Upper lobe of left lung (tissue), 6 donors: Measurements from ENCODE around the gene UCK2. TPM values are rescaled to one million over a fixed set of nuclear protein-coding genes. Genes with fewer than 3 reads are reported as not detected.

Experiments
- ATAC-seq, 2 donors: fragments of 200-7000 bp; cut with Tn5 transposase; one replicate each; pipeline ENCODE4 v1.9.1; 2022; ENCODE audit warnings: mild to moderate bottlenecking in 2 of 2, moderate library complexity in 2 of 2; ENCODE audit not compliant: low FRiP score in 2 of 2
- DNase-seq, 2 donors: peaks; one replicate each; pipeline ENCODE4 v3.0.0-alpha.2; 2019 to 2020
- H3K27ac ChIP-seq, 4 donors: fragments of 200-600 bp; sonication (generic); one replicate each; pipeline ENCODE4 v1.5.1; 2016 to 2019
- H3K27me3 ChIP-seq, 4 donors: fragments of 200-600 bp; sonication (generic); one replicate each; pipeline ENCODE4 v1.5.1; 2017 to 2019
- H3K36me3 ChIP-seq, 4 donors: fragments of 200-600 bp; sonication (generic); one replicate each; pipeline ENCODE4 v1.5.1; 2016 to 2019
- H3K4me1 ChIP-seq, 4 donors: fragments of 200-600 bp; sonication (generic); one replicate each; pipeline ENCODE4 v1.5.1; 2018 to 2019
- H3K4me3 ChIP-seq, 4 donors: fragments of 200-600 bp; sonication (generic); one replicate each; pipeline ENCODE4 v1.5.1; 2017 to 2019; ENCODE audit warnings: mild to moderate bottlenecking in 2 of 4, moderate library complexity in 1 of 4
- H3K9me3 ChIP-seq, 4 donors: fragments of 200-600 bp; sonication (generic); one replicate each; pipeline ENCODE4 v1.5.1; 2018 to 2019
- EP300 ChIP-seq, 4 donors: sonication (generic); formaldehyde crosslinking; IDR thresholded peaks; one replicate each; pipeline ENCODE4 v1.5.1; 2017; ENCODE audit warnings: antibody characterized with exemption in 4 of 4, control low read depth in 2 of 4
- POLR2A ChIP-seq, 4 donors: fragments of 450-650 bp; IDR thresholded peaks; one replicate each; pipeline ENCODE4 v1.5.1; 2016 to 2017; ENCODE audit warnings: antibody characterized with exemption in 4 of 4, mild to moderate bottlenecking in 2 of 4
- POLR2AphosphoS5 ChIP-seq, 2 donors: sonication (generic); formaldehyde crosslinking; IDR thresholded peaks; one replicate each; pipeline ENCODE4 v1.5.1; 2017; ENCODE audit warnings: antibody characterized with exemption in 2 of 2
- WGBS, 2 donors: methylation state at CpG; one replicate each; pipeline ENCODE4 v1.1.5; 2017 to 2018; 5-methylcytosine and 5-hydroxymethylcytosine counted together
- total RNA-seq, 6 donors: library from RNA; depleted of rRNA in 4 of 6; stranded (reverse); fragments of >200 nt in 4 of 6; gene quantifications; one replicate each; pipeline versions ENCODE4 v1.1.0 to v1.2.1, GENCODE V29; 2016 to 2021
- TF ChIP-seq, protein P1 (sequence below), 6 experiments: fragments of 450-650 bp in 4 of 6; fragments of 200-600 bp in 2 of 6; sonication (generic) in 2 of 6; IDR thresholded peaks; one replicate each; pipeline ENCODE4 v1.5.1; 2016 to 2019; ENCODE audit warnings: antibody characterized with exemption in 6 of 6
- donor health status: DM: no; HTN: no; CAD: no; lungs with moderate emphysema.
- donor health status: DM: no; HTN: yes; CAD: no; lungs with severe emphysema.

The UCK2 gene
- total RNA-seq, 6 donors from 2014 or later = 7.5 to 17.9 (median 9.7) TPM

DNA sequence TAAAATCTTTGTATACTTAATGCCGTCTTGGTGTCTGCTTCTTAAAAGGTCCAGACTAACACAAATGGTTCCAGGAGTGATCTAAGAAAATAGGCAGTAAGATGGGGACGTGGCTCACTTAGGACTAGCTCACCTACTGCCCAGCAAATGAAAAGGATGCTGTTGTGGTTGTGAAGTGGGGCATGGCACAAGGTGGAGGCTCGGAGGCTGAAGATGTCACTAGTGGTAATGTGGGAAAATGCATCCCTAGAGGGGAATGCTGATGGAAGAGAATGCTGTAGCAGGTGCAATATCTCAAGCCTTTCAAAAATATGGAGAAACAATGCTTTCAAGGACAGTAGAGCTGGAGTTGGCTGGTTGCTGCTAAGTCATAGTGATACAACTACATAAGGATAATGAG, 11.3 kb upstream of the UCK2 start:
- H3K4me3 ChIP-seq = no peak overlapping the region
- H3K27ac ChIP-seq = no peak overlapping the region
- WGBS, 2 donors = 58 to 71% methylated on average over 3 of the region's 3 CpGs
- TF ChIP-seq, protein P1, sequence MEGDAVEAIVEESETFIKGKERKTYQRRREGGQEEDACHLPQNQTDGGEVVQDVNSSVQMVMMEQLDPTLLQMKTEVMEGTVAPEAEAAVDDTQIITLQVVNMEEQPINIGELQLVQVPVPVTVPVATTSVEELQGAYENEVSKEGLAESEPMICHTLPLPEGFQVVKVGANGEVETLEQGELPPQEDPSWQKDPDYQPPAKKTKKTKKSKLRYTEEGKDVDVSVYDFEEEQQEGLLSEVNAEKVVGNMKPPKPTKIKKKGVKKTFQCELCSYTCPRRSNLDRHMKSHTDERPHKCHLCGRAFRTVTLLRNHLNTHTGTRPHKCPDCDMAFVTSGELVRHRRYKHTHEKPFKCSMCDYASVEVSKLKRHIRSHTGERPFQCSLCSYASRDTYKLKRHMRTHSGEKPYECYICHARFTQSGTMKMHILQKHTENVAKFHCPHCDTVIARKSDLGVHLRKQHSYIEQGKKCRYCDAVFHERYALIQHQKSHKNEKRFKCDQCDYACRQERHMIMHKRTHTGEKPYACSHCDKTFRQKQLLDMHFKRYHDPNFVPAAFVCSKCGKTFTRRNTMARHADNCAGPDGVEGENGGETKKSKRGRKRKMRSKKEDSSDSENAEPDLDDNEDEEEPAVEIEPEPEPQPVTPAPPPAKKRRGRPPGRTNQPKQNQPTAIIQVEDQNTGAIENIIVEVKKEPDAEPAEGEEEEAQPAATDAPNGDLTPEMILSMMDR (IDR thresholded peaks at IDR 0.05) = no peak
- no peak for TF ChIP-seq POLR2AphosphoS5 (IDR thresholded peaks at IDR 0.05)
- TF ChIP-seq POLR2A (IDR thresholded peaks at IDR 0.05) = no peak
- TF ChIP-seq EP300 (IDR thresholded peaks at IDR 0.05) = no peak
- H3K4me1 ChIP-seq = no peaks in the 10 kb centered on the region
- DNase-seq = no peak
- no peaks in the 10 kb centered on the region for H3K27me3 ChIP-seq
- H3K9me3 ChIP-seq = peaks cover 0 to 8% (median 8%) of the 10 kb centered on the region in 4 donors
- ATAC-seq = no peak
- no peaks in the 10 kb centered on the region for H3K36me3 ChIP-seq

DNA sequence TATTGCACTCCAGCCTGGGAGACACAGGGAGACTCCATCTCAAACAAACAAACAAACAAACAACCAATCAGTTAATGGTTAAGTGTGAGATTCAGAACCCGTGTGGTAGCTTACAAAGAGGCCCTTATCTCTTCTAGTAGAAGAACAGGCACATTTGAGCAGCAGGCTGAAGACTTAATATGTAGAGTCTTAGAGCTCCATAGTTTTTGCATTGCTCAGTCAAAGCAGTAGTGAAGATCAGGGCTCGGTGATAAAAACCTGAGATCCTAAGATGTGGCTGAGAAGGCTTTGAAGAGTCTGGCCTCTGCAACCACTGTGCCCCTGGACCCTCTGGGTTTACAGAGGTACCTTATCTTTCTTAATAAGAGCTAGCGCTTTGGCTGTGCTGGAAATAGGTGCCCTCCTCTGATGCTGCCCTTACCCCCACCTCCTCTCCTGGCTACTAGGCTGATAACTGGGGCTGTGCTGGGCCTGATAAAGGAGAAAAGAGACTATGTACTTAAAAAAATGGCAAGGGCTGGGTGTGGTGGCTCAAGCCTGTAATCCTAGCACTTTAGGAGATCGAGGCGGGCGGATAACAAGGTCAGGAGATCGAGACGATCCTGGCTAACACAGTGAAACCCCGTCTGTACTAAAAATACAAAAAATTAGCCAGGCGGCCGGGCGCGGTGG, 10.5 kb upstream of the UCK2 start:
- no peaks in the 10 kb centered on the region for H3K4me1 ChIP-seq
- no peak for DNase-seq
- H3K36me3 ChIP-seq = no peaks in the 10 kb centered on the region
- H3K27ac ChIP-seq = no peak overlapping the region
- H3K4me3 ChIP-seq = no peak overlapping the region
- no peak for TF ChIP-seq EP300 (IDR thresholded peaks at IDR 0.05)
- no peak for TF ChIP-seq POLR2AphosphoS5 (IDR thresholded peaks at IDR 0.05)
- TF ChIP-seq POLR2A (IDR thresholded peaks at IDR 0.05) = no peak
- TF ChIP-seq, protein P1 (IDR thresholded peaks at IDR 0.05) = no peak
- H3K9me3 ChIP-seq = peaks cover 0 to 8% (median 8%) of the 10 kb centered on the region in 4 donors
- no peak for ATAC-seq
- WGBS, 2 donors = 83 to 88% methylated on average over 13 of the region's 13 CpGs
- no peaks in the 10 kb centered on the region for H3K27me3 ChIP-seq

DNA sequence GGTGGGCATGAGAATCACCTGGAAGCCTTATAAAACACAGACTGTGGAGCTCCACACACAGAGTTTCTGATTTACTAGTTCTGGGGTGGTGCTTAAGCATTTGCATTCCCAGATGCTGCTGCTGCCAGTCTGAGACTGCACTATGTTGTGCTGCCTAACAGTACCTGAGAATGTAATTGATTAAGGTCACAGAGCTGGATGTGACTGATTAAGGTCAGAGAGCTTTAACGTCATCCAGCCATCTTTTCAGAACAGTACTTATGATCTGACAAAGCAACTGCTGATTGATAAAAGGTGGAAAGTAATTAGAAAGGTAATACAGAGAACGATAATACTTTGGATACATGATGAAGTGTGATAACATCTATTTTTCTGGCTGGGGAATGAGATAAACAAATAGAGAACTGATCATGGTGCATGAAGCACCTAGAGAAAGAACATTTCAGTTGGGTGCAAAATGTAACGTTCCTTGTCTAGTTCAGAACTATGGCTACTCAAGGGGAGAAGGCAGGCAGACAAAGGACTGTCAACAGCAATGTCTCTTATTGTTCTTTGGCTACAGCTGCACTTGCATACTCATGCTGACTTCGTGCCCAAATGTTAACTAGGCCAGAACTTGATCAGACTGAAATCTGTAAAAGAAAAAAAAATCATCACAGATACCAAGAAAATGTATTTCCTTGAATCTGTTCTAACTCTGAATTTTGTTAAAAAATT, 3.7 kb upstream of the UCK2 start:
- Histone ChIP-seq H3K9me3 (no peaks in the 10 kb centered on the region), H3K27ac (no peak overlapping the region), H3K4me1 (peaks cover 8 to 21% (median 11%) of the 10 kb centered on the region in 4 donors), H3K4me3 (no peak overlapping the region), H3K27me3 (no peaks in the 10 kb centered on the region), H3K36me3 (no peaks in the 10 kb centered on the region)
- DNase-seq (no peak), ATAC-seq (no peak)
- 79% methylated on average over 4 of the region's 4 CpGs for WGBS, 2 donors
- no peak for TF ChIP-seq EP300 (IDR thresholded peaks at IDR 0.05)
- TF ChIP-seq POLR2A (IDR thresholded peaks at IDR 0.05) = no peak
- TF ChIP-seq POLR2AphosphoS5 (IDR thresholded peaks at IDR 0.05) = no peak
- TF ChIP-seq, protein P1 (IDR thresholded peaks at IDR 0.05) = no peak

DNA sequence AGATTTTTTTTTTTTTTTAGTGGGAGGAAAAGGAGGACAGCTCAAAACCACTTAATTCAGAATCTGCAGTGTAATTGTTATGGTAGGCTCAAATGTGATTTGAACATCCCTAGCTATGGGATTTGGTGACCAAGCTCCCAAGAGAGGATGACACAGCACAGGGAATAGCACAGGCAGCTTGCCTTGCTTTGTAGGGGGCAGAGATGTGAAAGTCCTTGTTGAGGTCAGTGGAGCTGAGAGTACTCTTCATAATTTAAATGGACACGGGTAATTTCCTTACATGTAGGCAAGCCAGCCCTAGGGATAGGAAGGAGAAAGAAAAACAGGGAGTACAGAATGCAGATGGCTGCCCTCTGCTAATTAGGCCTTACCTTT, 3.2 kb upstream of the UCK2 start:
- no peak for TF ChIP-seq POLR2AphosphoS5 (IDR thresholded peaks at IDR 0.05)
- TF ChIP-seq EP300 (IDR thresholded peaks at IDR 0.05) = no peak
- TF ChIP-seq, protein P1 (IDR thresholded peaks at IDR 0.05) = no peak
- no peak for TF ChIP-seq POLR2A (IDR thresholded peaks at IDR 0.05)
- Histone ChIP-seq H3K27ac (no peak overlapping the region), H3K27me3 (no peaks in the 10 kb centered on the region), H3K4me3 (no peak overlapping the region), H3K36me3 (no peaks in the 10 kb centered on the region), H3K9me3 (no peaks in the 10 kb centered on the region), H3K4me1 (peaks cover 12 to 27% (median 17%) of the 10 kb centered on the region in 4 donors)
- WGBS, 2 donors = 81 to 86% methylated on average over 1 of the region's 1 CpG
- DNase-seq = no peak
- no peak for ATAC-seq
